Mononuclear cell (primary cell): Measurements from ENCODE around the gene TNIP1. TPM values are rescaled to one million over a fixed set of nuclear protein-coding genes. Genes with fewer than 3 reads are reported as not detected.

Source experiments
- H3K27me3 ChIP-seq: 2 replicates; pipeline ENCODE4 v1.6.0; 2011; ENCODE audit warnings: low read length, control low read depth; ENCODE audit not compliant: insufficient read depth
- H3K4me1 ChIP-seq: 2 replicates; pipeline ENCODE4 v1.5.1; 2011; ENCODE audit warnings: mild to moderate bottlenecking, low read length, control low read depth; ENCODE audit not compliant: insufficient read depth
- H3K4me3 ChIP-seq: 2 replicates; pipeline ENCODE4 v1.5.1; 2011; ENCODE audit warnings: mild to moderate bottlenecking, low read length, moderate library complexity
- H3K9me3 ChIP-seq: 2 replicates; pipeline ENCODE4 v1.5.1; 2011; ENCODE audit warnings: low read depth, mild to moderate bottlenecking, control low read depth, low read length
- total RNA-seq: library from RNA; depleted of rRNA; stranded (reverse); fragments of >200 nt; gene quantifications from one replicate; pipeline ENCODE4 v1.2.3, GENCODE V29; 2012

Gene TNIP1
- total RNA-seq, 1 donor, result 222 TPM

DNA sequence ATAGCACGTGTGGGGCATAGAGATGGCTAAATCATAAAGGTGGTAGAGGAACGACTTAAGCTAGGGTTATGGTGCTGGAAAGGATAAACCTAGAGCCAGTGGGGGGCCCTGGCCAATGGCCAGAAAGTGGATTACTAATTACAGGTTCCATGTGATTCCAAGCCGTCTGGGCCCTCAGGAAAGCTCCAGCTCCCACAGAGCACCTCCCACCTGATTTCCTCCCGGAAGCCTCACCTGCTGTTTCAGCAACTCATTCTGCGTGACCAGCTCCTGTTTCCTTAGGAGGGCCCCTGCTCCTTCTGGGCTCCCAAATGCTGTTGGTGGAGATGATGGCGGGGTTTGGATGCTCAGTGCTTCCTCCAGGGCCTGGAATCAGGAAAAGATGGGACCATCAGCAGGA, 44.3 kb downstream of the TNIP1 start:
- H3K27me3 ChIP-seq, result no peaks in the 10 kb centered on the region
- no peaks in the 10 kb centered on the region for H3K9me3 ChIP-seq
- H3K4me3 ChIP-seq, result no peak overlapping the region
- H3K4me1 ChIP-seq, result no peaks in the 10 kb centered on the region

DNA sequence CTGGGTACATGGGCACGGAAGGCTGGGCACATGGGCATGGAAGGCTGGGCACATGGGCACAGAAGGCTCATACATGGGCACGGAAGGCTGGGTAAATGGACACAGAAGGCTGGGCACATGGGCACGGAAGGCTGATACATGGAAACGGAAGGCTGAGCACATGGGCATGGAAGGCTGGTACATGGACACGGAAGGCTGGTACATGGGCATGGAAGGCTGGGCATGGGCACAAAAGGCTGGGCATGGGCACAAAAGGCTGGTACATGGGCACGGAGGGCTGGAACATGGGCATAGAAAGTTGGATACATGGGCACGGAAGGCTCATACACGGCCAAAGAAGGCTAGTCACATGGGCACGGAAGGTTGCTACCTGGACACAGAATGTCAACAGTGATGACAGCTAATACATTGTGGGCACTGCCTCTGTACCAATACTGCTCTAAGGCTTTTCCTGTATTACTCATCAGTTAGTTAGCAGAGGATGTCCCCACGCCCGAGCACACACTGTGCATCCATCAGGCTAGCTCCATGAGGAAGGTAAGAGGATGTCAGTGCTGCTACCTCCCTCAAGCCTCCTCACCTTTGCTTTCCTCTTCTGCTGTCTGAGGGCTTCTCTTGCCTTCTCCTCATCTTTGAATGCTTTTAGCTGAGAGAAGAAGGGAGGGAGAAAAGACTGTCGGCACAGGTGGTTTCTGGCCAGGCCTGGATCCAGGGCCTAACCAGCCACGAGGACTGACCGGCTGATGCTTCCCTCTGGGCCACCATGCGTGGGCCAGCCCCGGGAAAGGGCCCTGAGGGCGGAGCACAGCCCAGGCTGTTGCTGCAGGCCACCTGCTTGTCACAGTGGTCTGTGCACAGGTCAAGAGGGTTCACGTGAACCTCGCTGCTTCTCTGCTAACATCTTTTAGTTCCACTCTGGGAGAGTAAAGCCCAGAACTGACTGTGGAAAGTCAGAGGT, 46.1 kb downstream of the TNIP1 start:
- no peaks in the 10 kb centered on the region for H3K27me3 ChIP-seq
- no peaks in the 10 kb centered on the region for H3K9me3 ChIP-seq
- H3K4me3 ChIP-seq, result no peak overlapping the region
- H3K4me1 ChIP-seq, result no peaks in the 10 kb centered on the region

DNA sequence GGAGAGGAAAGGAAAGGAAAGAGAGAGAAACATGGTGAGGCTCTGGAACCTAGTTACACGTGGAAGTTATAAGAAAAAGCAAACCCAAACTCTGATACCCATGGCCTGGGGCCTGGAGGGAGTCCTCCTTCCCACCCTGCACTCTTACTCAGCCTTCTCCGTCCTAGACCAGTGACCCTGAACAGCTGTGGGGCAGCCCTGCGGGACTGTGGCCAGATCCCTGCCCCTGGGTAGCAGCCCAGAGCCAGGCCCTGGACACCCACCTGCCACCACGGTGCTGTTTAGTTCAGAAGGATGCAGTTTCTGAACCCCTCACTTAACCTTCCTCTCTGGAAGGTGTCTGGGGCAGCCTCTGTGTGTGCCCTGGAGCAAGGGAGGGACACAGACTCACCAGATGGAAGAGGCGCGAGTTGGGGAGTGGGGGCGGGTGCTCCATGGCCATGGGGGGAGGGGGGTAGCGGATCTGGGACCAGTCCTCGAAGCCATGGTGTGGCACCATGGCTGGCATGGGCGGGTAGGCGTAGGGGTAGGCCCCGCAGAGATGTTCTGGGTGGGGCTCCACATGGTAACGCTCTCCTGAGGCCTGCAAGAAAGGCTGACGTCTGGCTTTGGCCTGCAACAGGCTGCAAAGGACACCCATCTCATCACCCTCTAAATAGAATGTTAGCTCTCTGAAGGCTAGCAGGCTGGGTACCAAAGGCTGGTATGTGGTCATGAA, 47.5 kb downstream of the TNIP1 start:
- H3K4me3 ChIP-seq, result no peak overlapping the region
- no peaks in the 10 kb centered on the region for H3K9me3 ChIP-seq
- no peaks in the 10 kb centered on the region for H3K27me3 ChIP-seq
- no peaks in the 10 kb centered on the region for H3K4me1 ChIP-seq

DNA sequence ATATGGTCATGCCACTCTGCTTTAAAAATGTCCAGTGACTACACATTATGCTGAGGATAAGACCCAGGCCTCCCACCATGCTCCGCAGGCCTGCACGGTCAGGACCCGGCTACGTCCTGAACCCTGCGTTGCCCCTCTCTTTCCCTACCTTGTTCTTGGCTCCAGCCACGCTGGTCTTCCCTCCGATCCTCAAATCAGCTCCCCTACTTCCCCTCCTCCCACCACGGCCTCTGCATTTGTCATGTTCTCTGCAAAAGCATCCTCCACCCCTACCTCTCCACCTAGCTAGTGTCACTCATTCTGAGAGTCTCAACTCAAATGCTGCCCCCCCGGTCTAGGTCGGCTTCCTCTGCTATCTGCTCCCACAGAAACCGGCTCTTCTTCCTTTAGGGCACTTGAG, 49.3 kb downstream of the TNIP1 start:
- Histone ChIP-seq H3K4me1 (no peaks in the 10 kb centered on the region), H3K27me3 (no peaks in the 10 kb centered on the region)

DNA sequence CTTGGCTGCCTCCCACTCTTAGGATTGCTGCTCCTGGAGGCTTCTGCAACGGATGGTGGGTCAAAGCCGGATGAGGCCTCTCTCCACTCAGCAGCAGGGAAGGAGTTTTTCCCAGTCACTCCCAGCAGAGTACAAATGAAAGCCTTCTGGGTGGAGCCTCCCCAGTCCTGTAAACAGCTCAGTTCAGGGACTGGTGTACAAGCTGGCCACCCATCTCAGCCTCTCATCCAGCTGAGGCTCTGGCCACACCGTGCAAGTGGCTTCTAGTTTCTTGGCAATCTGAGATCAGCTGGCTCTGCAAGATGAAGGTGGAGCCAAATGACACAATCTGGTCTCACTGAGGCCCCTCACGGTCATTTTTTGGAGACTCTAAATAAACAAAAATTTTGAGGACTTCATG, 50.5 kb downstream of the TNIP1 start:
- no peak overlapping the region for H3K4me3 ChIP-seq
- H3K9me3 ChIP-seq, result no peaks in the 10 kb centered on the region
- no peaks in the 10 kb centered on the region for H3K27me3 ChIP-seq
- H3K4me1 ChIP-seq, result peaks cover under 1% of the 10 kb centered on the region

More for the DNA sequence above, 49.3 kb downstream of the TNIP1 start:
- Histone ChIP-seq H3K4me3 (no peak overlapping the region), H3K9me3 (no peaks in the 10 kb centered on the region)

DNA sequence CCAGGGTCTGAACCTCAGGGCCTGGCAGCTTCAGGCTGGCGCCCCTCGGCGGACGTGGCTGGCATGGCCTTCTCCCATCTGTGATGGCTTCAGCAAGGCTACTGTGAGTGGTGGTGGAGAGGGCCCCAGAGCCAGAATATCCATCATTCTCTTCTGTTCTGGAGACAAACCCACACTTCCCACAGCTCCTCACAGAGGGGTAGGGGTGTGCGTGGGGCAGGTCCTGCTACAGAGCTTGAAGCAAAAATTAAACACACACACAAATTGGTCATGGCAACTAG, 50.8 kb downstream of the TNIP1 start:
- Histone ChIP-seq H3K4me3 (no peak overlapping the region), H3K27me3 (no peaks in the 10 kb centered on the region), H3K9me3 (no peaks in the 10 kb centered on the region), H3K4me1 (peaks cover 4% of the 10 kb centered on the region)

DNA sequence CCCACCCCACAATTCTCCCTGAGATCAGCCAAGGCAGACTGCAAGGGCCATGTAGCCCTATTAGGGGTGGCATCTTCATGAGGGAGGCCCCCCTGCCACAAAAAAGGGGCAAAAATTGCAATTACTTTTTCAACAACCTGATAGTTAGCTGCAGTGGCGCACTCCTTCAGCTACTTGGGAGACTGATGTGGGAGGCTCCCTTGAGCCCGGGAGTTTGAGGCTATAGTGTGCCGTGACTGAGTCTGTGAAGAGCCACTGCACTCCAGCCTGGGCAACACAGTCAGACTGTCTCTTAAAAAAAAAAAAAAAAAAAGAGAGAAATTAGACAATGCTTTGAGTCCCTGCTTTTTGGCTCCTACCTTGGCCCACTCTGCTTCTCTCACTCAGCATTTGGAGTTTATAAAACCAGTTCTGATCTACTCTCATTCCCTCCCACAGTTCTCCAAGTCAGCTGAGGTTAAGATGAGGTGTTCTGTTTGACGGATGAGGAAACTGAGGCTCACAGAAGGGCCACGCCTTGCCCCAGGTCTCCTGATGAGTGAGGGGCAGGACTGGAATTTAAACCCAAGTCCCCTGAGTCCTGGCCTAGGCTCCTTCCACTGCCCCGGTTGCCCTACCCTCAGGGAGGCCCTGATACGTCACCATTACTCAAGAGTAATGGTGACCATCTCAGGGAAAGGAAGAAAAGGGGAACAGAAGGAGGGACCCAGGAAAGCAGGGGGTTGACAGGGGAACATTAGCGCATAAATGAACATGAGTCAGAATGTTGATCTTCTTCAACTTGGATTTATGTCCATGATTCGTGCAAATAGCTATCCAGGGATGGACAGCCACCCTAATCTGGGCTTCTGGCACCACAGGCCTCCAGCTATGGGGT, 51.4 kb downstream of the TNIP1 start:
- no peaks in the 10 kb centered on the region for H3K27me3 ChIP-seq
- no peak overlapping the region for H3K4me3 ChIP-seq
- no peaks in the 10 kb centered on the region for H3K9me3 ChIP-seq
- H3K4me1 ChIP-seq, result peaks cover 10% of the 10 kb centered on the region

DNA sequence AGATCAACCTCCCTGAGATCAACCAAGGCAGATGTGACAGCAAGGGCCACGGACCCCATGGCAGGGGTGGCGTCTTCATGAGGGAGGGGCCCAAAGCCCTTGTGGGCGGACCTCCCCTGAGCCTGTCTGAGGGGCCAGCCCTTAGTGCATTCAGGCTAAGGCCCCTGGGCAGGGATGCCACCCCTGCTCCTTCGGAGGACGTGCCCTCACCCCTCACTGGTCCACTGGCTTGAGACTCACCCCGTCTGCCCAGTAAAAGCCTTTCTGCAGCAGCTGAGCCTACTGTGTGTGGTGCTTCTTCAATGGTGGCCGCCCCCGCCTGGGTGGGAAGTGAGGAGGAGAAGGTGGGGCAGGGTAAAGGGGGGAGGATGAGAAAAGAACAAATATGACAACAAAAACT, 52.1 kb downstream of the TNIP1 start:
- no peaks in the 10 kb centered on the region for H3K9me3 ChIP-seq
- H3K4me1 ChIP-seq, result peaks cover 17% of the 10 kb centered on the region
- H3K4me3 ChIP-seq, result no peak overlapping the region
- H3K27me3 ChIP-seq, result no peaks in the 10 kb centered on the region

DNA sequence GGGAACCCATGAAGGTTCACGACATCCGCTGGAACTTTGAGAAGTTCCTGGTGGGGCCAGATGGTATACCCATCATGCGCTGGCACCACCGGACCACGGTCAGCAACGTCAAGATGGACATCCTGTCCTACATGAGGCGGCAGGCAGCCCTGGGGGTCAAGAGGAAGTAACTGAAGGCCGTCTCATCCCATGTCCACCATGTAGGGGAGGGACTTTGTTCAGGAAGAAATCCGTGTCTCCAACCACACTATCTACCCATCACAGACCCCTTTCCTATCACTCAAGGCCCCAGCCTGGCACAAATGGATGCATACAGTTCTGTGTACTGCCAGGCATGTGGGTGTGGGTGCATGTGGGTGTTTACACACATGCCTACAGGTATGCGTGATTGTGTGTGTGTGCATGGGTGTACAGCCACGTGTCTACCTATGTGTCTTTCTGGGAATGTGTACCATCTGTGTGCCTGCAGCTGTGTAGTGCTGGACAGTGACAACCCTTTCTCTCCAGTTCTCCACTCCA, 52.8 kb downstream of the TNIP1 start:
- H3K27me3 ChIP-seq, result no peaks in the 10 kb centered on the region
- H3K9me3 ChIP-seq, result no peaks in the 10 kb centered on the region

DNA sequence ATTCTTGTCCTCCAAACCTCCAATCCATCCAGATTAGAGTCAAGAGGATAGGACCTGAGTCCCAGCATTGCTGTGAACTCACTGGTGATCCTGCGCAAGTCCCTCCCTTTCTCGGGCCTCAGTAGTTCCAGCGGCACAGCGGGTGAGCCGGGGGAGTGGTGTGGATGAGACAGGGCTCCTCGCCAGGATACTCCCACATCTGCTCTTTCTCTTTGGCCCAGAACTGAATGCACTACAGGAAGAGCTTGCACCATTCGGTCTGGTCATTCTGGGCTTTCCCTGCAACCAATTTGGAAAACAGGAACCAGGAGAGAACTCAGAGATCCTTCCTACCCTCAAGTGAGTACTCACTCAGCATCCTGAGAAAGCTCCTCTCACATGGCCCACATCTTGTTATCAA, 54.2 kb downstream of the TNIP1 start:
- H3K4me1 ChIP-seq, result peaks cover 24% of the 10 kb centered on the region
- no peaks in the 10 kb centered on the region for H3K27me3 ChIP-seq
- no peak overlapping the region for H3K4me3 ChIP-seq
- H3K9me3 ChIP-seq, result no peaks in the 10 kb centered on the region

More for the DNA sequence above, 52.8 kb downstream of the TNIP1 start:
- Histone ChIP-seq H3K4me3 (no peak overlapping the region), H3K4me1 (peaks cover 24% of the 10 kb centered on the region)

DNA sequence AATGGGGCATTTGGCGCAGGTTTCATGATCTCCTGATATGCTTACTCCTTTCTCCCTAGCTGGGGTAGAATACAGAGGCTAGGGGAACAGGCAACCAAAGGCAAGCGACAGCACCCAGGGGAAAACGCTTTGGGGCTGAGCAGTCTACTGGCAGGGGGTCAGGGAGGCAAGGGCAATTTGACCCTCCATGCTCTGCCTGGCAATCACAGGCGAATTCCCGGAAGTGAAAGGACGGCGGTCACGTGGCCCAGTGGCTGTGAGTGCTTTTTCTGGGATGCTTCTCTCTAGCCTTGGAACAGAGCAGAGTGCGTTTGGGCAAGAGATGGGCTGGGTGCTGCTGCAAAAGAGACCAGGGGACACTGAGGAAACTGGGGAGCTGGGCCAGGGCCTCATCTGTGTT, 54.7 kb downstream of the TNIP1 start:
- Histone ChIP-seq H3K9me3 (no peaks in the 10 kb centered on the region), H3K27me3 (no peaks in the 10 kb centered on the region), H3K4me3 (no peak overlapping the region), H3K4me1 (peaks cover 29% of the 10 kb centered on the region)

DNA sequence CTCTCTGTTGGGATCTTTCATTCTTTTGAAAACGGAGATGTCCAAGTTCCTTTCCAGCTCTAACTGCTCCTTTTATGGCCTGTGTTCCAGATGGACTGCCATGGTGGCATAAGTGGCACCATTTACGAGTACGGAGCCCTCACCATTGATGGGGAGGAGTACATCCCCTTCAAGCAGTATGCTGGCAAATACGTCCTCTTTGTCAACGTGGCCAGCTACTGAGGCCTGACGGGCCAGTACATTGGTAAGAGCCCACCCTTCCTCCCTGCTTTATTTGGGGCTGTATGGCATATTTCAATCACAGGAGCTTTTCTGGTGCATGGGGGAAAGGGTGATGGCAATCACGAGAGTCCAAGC, 55.6 kb downstream of the TNIP1 start:
- H3K27me3 ChIP-seq, result no peaks in the 10 kb centered on the region
- peaks cover 38% of the 10 kb centered on the region for H3K4me1 ChIP-seq
- H3K9me3 ChIP-seq, result no peaks in the 10 kb centered on the region
- no peak overlapping the region for H3K4me3 ChIP-seq

DNA sequence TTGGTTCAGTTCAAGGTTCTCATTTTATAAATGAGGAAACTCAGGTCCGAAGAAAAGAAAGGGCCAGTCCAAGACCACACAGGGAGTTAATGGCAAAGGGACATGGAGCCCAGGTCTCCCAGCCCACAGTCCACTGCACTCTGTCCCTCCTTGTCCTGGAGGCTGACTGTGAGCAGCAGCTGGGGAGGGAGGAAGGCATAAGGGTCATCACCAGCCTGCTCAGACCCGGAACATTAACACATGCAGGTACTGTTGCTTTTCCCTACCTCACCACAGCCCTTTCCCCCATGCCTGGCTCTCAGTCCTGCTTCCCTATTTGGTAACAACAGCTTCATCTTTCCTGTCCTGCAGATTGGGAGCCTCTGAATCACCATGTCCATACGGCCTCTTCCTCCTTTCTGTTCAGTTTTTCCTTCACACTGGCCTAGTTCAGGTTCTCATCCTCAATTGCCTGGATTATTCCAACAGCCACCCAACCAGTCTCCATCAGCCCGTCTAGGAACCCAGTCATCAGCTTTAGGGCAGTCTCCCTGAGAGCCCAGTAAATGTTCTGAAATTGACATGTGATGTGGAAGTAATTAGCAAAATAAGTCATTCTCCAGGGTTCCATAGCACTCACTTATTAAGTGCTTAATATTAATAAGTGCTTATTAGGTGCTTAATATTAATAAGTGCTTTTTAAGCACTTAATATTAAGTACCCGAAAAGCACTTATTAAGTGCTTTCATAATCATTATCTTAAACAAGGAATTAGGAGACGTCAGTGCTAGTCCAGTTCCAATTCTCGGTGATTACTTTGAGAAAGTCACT, 56.2 kb downstream of the TNIP1 start:
- no peaks in the 10 kb centered on the region for H3K27me3 ChIP-seq
- H3K4me3 ChIP-seq, result no peak overlapping the region
- no peaks in the 10 kb centered on the region for H3K9me3 ChIP-seq
- H3K4me1 ChIP-seq, result peaks cover 43% of the 10 kb centered on the region

DNA sequence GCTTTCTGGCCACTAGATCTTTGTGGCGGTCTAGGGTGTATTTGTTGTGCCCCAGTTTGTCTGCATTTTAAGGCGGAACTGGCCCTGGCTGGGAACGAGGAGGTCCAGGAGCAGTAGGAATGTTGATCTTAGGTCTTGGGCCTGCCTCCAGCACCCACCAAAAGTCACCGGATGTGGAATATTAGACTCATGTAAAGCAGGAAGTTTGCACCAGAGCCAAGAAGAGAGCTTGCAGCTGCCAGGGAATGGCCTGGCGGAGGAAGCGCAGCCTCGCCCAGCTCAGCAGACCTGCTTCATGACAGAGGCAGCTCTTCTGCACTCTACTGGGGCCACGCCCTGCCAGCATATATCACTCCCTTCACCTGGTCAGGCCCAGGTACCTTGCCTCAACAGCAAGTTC, 57.2 kb downstream of the TNIP1 start:
- no peaks in the 10 kb centered on the region for H3K9me3 ChIP-seq
- peaks cover 44% of the 10 kb centered on the region for H3K4me1 ChIP-seq
- H3K4me3 ChIP-seq, result no peak overlapping the region
- no peaks in the 10 kb centered on the region for H3K27me3 ChIP-seq
